IMR-90 (cell line): ENCODE data around the gene SLC6A6. TPM values are rescaled to one million over a fixed set of nuclear protein-coding genes. Genes with fewer than 3 reads are reported as not detected.

Source experiments
- ATAC-seq: fragments of 200-7000 bp; cut with Tn5 transposase; 2 replicates; pipeline ENCODE4 v1.9.1; 2020; ENCODE audit warnings: low read depth, mild to moderate bottlenecking, moderate library complexity
- BruUV-seq: library from RNA; stranded (reverse); fragments of 400-500 nt; replicated peaks from 2 replicates; lab custom pipeline; 2021; lab: Mats Ljungman, UMichigan
- CTCF ChIA-PET: fragments of 300-600 bp; formaldehyde crosslinking; extraction: SDS; loops from one replicate; lab custom pipeline; 2021; ENCODE audit warnings: antibody characterized with exemption; lab: Yijun Ruan, JAX
- POLR2A ChIA-PET: fragments of 300-600 bp; sonication (Branson Sonifier 250); formaldehyde crosslinking; loops from one replicate; lab custom pipeline; 2022; ENCODE audit warnings: antibody characterized with exemption; ENCODE audit not compliant: unreplicated experiment; lab: Charles Lee
- DNase-seq: peaks from one replicate; pipeline ENCODE4 v3.0.0; 2013
- H2AFZ ChIP-seq: replicated peaks from 2 replicates; pipeline ENCODE3; 2013; ENCODE audit warnings: low read length, mild to moderate bottlenecking; ENCODE audit not compliant: poor library complexity
- H2AK5ac ChIP-seq: 2 replicates; pipeline ENCODE4 v1.6.1; 2013; ENCODE audit warnings: low read depth, low read length, inconsistent platforms
- H2AK9ac ChIP-seq: replicated peaks from 2 replicates; pipeline ENCODE3; 2013; ENCODE audit warnings: mild to moderate bottlenecking, low read depth, low read length, moderate library complexity; ENCODE audit not compliant: poor library complexity
- H2BK120ac ChIP-seq: 2 replicates; pipeline ENCODE4 v1.6.1; 2013; ENCODE audit warnings: low read depth, low read length, inconsistent platforms
- H2BK15ac ChIP-seq: 3 replicates; pipeline ENCODE4 v1.6.1; 2013; ENCODE audit warnings: low read depth, low read length, inconsistent platforms
- H2BK20ac ChIP-seq: 2 replicates; pipeline ENCODE4 v1.6.1; 2013; ENCODE audit warnings: low read depth, mild to moderate bottlenecking, inconsistent platforms, low read length, moderate library complexity
- H2BK5ac ChIP-seq: 2 replicates; pipeline ENCODE4 v1.6.1; 2013; ENCODE audit warnings: mild to moderate bottlenecking, low read depth, low read length, inconsistent platforms; ENCODE audit not compliant: poor library complexity, severe bottlenecking
- H3K14ac ChIP-seq: replicated peaks from 2 replicates; pipeline ENCODE4 v1.6.1; 2013; ENCODE audit warnings: low read depth, low read length, inconsistent platforms
- H3K18ac ChIP-seq: 2 replicates; pipeline ENCODE4 v1.6.1; 2013; ENCODE audit warnings: low read depth, low read length, control low read depth
- H3K23ac ChIP-seq: 2 replicates; pipeline ENCODE4 v1.6.1; 2013; ENCODE audit warnings: low read depth, low read length, inconsistent platforms
- H3K27ac ChIP-seq: 2 replicates; pipeline ENCODE4 v1.5.1; 2013; ENCODE audit warnings: mild to moderate bottlenecking, control low read depth, low read length; ENCODE audit not compliant: insufficient read depth
- H3K27me3 ChIP-seq: 2 replicates; pipeline ENCODE4 v1.6.1; 2013; ENCODE audit warnings: low read length; ENCODE audit not compliant: control insufficient read depth, insufficient read depth
- H3K36me3 ChIP-seq: 2 replicates; pipeline ENCODE4 v1.6.1; 2013; ENCODE audit warnings: low read length, mixed read lengths; ENCODE audit not compliant: control insufficient read depth, insufficient read depth
- H3K4ac ChIP-seq: 2 replicates; pipeline ENCODE4 v1.6.1; 2013; ENCODE audit warnings: low read depth, low read length, inconsistent platforms
- H3K4me1 ChIP-seq: 2 replicates; pipeline ENCODE4 v1.6.1; 2013; ENCODE audit warnings: low read length, mixed read lengths; ENCODE audit not compliant: control insufficient read depth, insufficient read depth
- H3K4me2 ChIP-seq: 2 replicates; pipeline ENCODE4 v1.6.1; 2013; ENCODE audit warnings: low read depth, mild to moderate bottlenecking, control low read depth, low read length, moderate library complexity
- H3K4me3 ChIP-seq: 2 replicates; pipeline ENCODE4 v1.5.1; 2013; ENCODE audit warnings: low read depth, mild to moderate bottlenecking, control low read depth, low read length, moderate library complexity; ENCODE audit not compliant: insufficient read depth
- H3K56ac ChIP-seq: 2 replicates; pipeline ENCODE4 v1.6.1; 2013; ENCODE audit warnings: low read length, inconsistent platforms; ENCODE audit not compliant: insufficient read depth; ENCODE audit errors: extremely low read depth
- H3K79me1 ChIP-seq, 2 experiments: 2 replicates each; pipeline ENCODE4 v1.6.1; 2013; ENCODE audit warnings: low read length in 2 of 2, inconsistent platforms in 1 of 2, low read depth in 1 of 2
- H3K9ac ChIP-seq: 2 replicates; pipeline ENCODE4 v1.6.1; 2013; ENCODE audit warnings: low read depth, low read length, control low read depth
- H3K9me1 ChIP-seq: 2 replicates; pipeline ENCODE4 v1.6.1; 2013; ENCODE audit warnings: low read length, inconsistent platforms; ENCODE audit not compliant: insufficient read depth
- H3K9me3 ChIP-seq: 2 replicates; pipeline ENCODE4 v1.6.1; 2013; ENCODE audit warnings: low read length; ENCODE audit not compliant: control insufficient read depth, insufficient read depth
- H4K20me1 ChIP-seq: 2 replicates; pipeline ENCODE4 v1.6.1; 2013; ENCODE audit warnings: low read length, inconsistent platforms; ENCODE audit not compliant: insufficient read depth
- H4K5ac ChIP-seq: 2 replicates; pipeline ENCODE4 v1.6.1; 2013; ENCODE audit warnings: mild to moderate bottlenecking, low read depth, low read length, control low read depth
- H4K8ac ChIP-seq, 2 experiments: 2 replicates each; pipeline ENCODE4 v1.6.1; 2013; ENCODE audit warnings: low read depth in 2 of 2, low read length in 2 of 2, control low read depth in 1 of 2, inconsistent platforms in 1 of 2
- H4K91ac ChIP-seq: 2 replicates; pipeline ENCODE4 v1.6.1; 2013; ENCODE audit warnings: low read depth, low read length, inconsistent platforms; ENCODE audit not compliant: insufficient read depth
- MAFK ChIP-seq: IDR thresholded peaks from 2 replicates; pipeline ENCODE4 v1.6.1; 2012; ENCODE audit warnings: low read depth, low read length, improper control_type of control experiment
- MAZ ChIP-seq: IDR thresholded peaks from 2 replicates; pipeline ENCODE4 v1.6.1; 2012; ENCODE audit warnings: low read depth, mild to moderate bottlenecking, low read length, improper control_type of control experiment, moderate library complexity, borderline replicate concordance
- NFE2L2 ChIP-seq: fragments of 150-350 bp; IDR thresholded peaks from 2 replicates; pipeline ENCODE4 v1.6.1; 2016; ENCODE audit warnings: low read depth, mild to moderate bottlenecking, low read length
- RCOR1 ChIP-seq: IDR thresholded peaks from 2 replicates; pipeline ENCODE4 v1.6.1; 2012; ENCODE audit warnings: mild to moderate bottlenecking, low read length, improper control_type of control experiment; ENCODE audit not compliant: insufficient replicate concordance
- WGBS, 2 experiments: methylation state at CpG; one replicate each; pipeline versions ENCODE4 v1.1.5 to v1.1.7; 2013; ENCODE audit warnings: missing lambda C conversion rate in 2 of 2; ENCODE audit not compliant: insufficient read length in 1 of 2; ENCODE audit errors: extremely low coverage in 2 of 2; 5-methylcytosine and 5-hydroxymethylcytosine counted together
- dilution Hi-C: fragments of 300-500 bp; cut with HindIII; formaldehyde crosslinking; loops from one replicate; pipeline ENCODE4 v1.14.3; 2018; ENCODE audit warnings: low sequenced_read_pairs; ENCODE audit not compliant: unreplicated experiment
- in situ Hi-C: fragments of 300-500 bp; cut with MboI; formaldehyde crosslinking; loops from 3 replicates; pipeline ENCODE4 v1.14.3; 2019; ENCODE audit warnings: low sequenced_read_pairs, inconsistent platforms, mixed read lengths
- intact Hi-C: fragments of 100-400 bp; cut with micrococcal nuclease; formaldehyde crosslinking; loops from 2 replicates; pipeline ENCODE4 v1.10.0; 2022
- polyA plus RNA-seq, 3 experiments: library from polyadenylated mRNA; depleted of rRNA; stranded (reverse); fragments of >200 nt; gene quantifications; 2 replicates each; pipeline ENCODE4 v1.2.3, GENCODE V29; 2012; ENCODE audit warnings: low replicate concordance in 1 of 3
- total RNA-seq: library from RNA; depleted of rRNA; stranded (reverse); fragments of >200 nt; gene quantifications from 2 replicates; pipeline ENCODE4 v1.2.3, GENCODE V29; 2012

The SLC6A6 gene
- total and polyA plus RNA-seq, 2 of the 4 experiments (the other 2 are of a cell fraction), result 29.9 to 39.4 TPM

DNA sequence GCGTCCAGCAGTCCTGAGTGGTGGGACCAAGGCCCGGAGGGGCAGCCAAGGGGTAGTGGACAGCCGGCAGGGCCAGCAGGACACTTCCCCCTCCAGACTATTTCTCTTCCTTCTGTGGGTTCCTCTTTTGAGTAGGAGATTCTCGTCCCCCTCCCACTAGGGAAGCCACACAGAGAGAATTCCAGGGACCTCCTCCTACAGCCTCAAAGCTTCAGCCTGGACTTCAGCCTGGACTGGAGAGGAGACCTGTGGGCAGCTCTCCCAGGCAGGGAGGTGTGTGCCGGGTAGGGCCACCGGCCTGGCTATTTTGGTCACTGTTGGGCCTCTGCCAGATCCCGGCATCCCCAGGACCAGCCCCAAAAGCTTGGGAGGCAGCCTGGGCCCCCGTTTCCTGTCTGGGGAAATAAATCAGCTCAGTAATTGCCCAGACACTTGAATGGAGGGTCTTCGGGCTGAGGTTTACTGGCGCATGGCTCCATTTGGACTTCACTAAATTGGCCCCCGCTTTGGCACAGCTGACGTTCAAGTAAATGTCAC, 1.3 kb downstream of the SLC6A6 start:
- H3K23ac ChIP-seq, result peak overlapping the region; percentile 90
- 0% methylated on average over 1 of the region's 12 CpGs; no CpG with 5 or more reads in 1 of the 2 experiments for WGBS, 2 experiments
- peak overlapping the region; percentile 88 for H3K14ac ChIP-seq
- H3K9me3 ChIP-seq, result no peaks in the 10 kb centered on the region
- BruUV-seq, result no TSS peak
- H3K79me1 ChIP-seq, result peaks cover 22 to 39% of the 10 kb centered on the region in 2 experiments
- peak overlapping the region; percentile 40 for H3K18ac ChIP-seq
- peak overlapping the region; percentile 90 for H3K9ac ChIP-seq
- intact Hi-C loops (loop anchor here (1.0 to 2.0 kb wide), 4 partner anchors 49 to 200 kb away; no protein-coding TSS in a partner anchor), in situ Hi-C loops (no loop called here), dilution Hi-C loops (no loop called here)
- ATAC-seq (peak; percentile 16), DNase-seq (no peak)
- H2BK15ac ChIP-seq, result no peak overlapping the region
- ChIA-PET POLR2A (no interaction called here), CTCF (interaction anchor here (1.0 kb wide), 1 partner anchor 10 kb away, joined by 4 read pairs; no protein-coding TSS in a partner anchor)
- peak overlapping the region; percentile 90 for H2AFZ ChIP-seq
- H3K4me1 ChIP-seq, result peaks cover 19% of the 10 kb centered on the region
- H2BK5ac ChIP-seq, result peak overlapping the region; percentile 66
- peak overlapping the region; percentile 84 for H2AK5ac ChIP-seq
- H3K4me3 ChIP-seq, result peak overlapping the region; percentile 73
- H3K27ac ChIP-seq, result peak overlapping the region; percentile 64
- H4K5ac ChIP-seq, result no peak overlapping the region
- peak overlapping the region; percentile 86 for H3K4me2 ChIP-seq
- peaks cover 35% of the 10 kb centered on the region for H4K20me1 ChIP-seq
- H3K36me3 ChIP-seq, result peaks cover 4% of the 10 kb centered on the region
- peaks cover 21% of the 10 kb centered on the region for H3K9me1 ChIP-seq
- TF ChIP-seq MAFK (no peak), NFE2L2 (no peak), MAZ (no peak), RCOR1 (no peak)
- H2BK120ac ChIP-seq, result peak overlapping the region; percentile 53
- peak overlapping the region; percentile 36; the same call in 1 of the 2 replicates for H2BK20ac ChIP-seq
- peak overlapping the region; percentile 95 for H2AK9ac ChIP-seq
- H4K8ac ChIP-seq, result peak overlapping the region; percentile 13 to 66; a peak in 2 of 4 replicates
- H4K91ac ChIP-seq, result peak overlapping the region; percentile 93
- no peaks in the 10 kb centered on the region for H3K27me3 ChIP-seq
- peak overlapping the region; percentile 78 for H3K4ac ChIP-seq
- H3K56ac ChIP-seq, result 0 out of 2 replicates have a peak overlapping the region, but pooled peaks have one; percentile 9
